Ascending aorta (tissue), 2 donors: ENCODE results near the gene GAS2L1. TPM values are rescaled to one million over a fixed set of nuclear protein-coding genes. Genes with fewer than 3 reads are reported as not detected.
A peak's percentile ranks its signal among the peaks of the same experiment; 100 is the strongest.

Experiments
- DNase-seq, 2 donors: peaks; one replicate each; pipeline ENCODE4 v3.0.0-alpha.2; 2019; ENCODE audit warnings: low spot score in 2 of 2
- H3K27ac ChIP-seq, 2 donors: fragments of 200-600 bp; sonication (generic); one replicate each; pipeline ENCODE4 v1.5.1; 2016 to 2017; ENCODE audit warnings: mild to moderate bottlenecking in 1 of 2
- H3K27me3 ChIP-seq: fragments of 200-600 bp; sonication (generic); one replicate; pipeline ENCODE4 v1.5.1; 2017
- H3K36me3 ChIP-seq, 2 donors: fragments of 200-600 bp; sonication (generic); one replicate each; pipeline ENCODE4 v1.5.1; 2016
- H3K4me1 ChIP-seq, 2 donors: fragments of 200-600 bp; sonication (generic); one replicate each; pipeline ENCODE4 v1.5.1; 2016 to 2017; ENCODE audit warnings: mild to moderate bottlenecking in 1 of 2
- H3K4me3 ChIP-seq, 2 donors: fragments of 200-600 bp; sonication (generic); one replicate each; pipeline ENCODE4 v1.5.1; 2016 to 2017; ENCODE audit warnings: mild to moderate bottlenecking in 1 of 2
- H3K9me3 ChIP-seq, 2 donors: fragments of 200-600 bp; sonication (generic); one replicate each; pipeline ENCODE4 v1.5.1; 2016
- intact Hi-C: fragments of 100-400 bp; cut with DNase I; formaldehyde crosslinking; loops from one replicate; pipeline ENCODE4 v1.15.1; 2023
- total RNA-seq: library from RNA; depleted of rRNA; stranded (reverse); fragments of >200 nt; gene quantifications from one replicate; pipeline ENCODE4 v1.1.0, GENCODE V29; 2016
- TF ChIP-seq, protein P1 (sequence below), 3 experiments: fragments of 200-600 bp in 2 of 3; fragments of 450-650 bp in 1 of 3; sonication (generic) in 2 of 3; IDR thresholded peaks; one replicate each; pipeline ENCODE4 v1.5.1; 2016 to 2019; ENCODE audit warnings: antibody characterized with exemption in 3 of 3, mild to moderate bottlenecking in 1 of 3, moderate library complexity in 1 of 3

The GAS2L1 gene
- 99.3 TPM for total RNA-seq

DNA sequence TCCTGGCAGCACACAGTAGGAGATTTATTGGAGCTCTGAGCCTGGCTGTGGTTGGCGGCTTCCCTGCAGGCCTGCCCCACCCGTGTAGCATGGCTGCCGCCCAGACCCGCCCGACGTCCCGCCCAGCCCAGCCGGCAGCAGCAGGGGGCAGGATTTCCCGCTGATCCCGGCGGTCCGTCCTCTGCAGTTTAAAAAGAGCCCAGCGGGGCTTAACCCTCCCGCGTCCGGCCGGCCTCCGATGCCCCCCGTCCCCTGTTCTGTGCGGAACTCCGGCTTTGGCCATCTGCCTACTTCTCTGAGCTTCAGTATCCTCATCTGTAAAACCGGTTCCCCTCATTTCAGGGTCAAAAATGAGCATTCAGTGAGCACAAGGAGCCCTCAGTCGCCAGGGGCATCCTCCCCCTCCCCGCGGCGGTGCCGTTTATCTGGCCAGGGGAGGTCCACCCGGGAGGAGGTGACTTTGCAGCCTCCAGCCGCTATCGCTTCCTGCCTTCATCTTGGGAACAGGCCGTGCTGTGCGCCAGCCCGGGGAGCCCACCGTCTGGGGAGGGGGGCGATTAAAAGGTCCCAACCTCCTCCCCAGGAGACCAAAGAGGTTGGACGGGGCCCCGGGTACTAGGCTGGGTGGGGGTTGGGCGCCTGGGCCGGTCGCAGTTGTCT, at the start of gene GAS2L1:
GAS2L1 (plus strand) TSS at position 476 of the 660 bp plus-strand sequence. CDS start 1,456 bp downstream, outside the sequence.
- TF ChIP-seq, protein P1, sequence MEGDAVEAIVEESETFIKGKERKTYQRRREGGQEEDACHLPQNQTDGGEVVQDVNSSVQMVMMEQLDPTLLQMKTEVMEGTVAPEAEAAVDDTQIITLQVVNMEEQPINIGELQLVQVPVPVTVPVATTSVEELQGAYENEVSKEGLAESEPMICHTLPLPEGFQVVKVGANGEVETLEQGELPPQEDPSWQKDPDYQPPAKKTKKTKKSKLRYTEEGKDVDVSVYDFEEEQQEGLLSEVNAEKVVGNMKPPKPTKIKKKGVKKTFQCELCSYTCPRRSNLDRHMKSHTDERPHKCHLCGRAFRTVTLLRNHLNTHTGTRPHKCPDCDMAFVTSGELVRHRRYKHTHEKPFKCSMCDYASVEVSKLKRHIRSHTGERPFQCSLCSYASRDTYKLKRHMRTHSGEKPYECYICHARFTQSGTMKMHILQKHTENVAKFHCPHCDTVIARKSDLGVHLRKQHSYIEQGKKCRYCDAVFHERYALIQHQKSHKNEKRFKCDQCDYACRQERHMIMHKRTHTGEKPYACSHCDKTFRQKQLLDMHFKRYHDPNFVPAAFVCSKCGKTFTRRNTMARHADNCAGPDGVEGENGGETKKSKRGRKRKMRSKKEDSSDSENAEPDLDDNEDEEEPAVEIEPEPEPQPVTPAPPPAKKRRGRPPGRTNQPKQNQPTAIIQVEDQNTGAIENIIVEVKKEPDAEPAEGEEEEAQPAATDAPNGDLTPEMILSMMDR (IDR thresholded peaks at IDR 0.05) = peak; percentile 69 to 77 (median 74)
- Histone ChIP-seq H3K27me3 (no peaks in the 10 kb centered on the region), H3K36me3 (no peaks in the 10 kb centered on the region), H3K4me1 (peaks cover 26 to 48% of the 10 kb centered on the region in 2 donors), H3K9me3 (no peaks in the 10 kb centered on the region), H3K4me3 (peak within 1 kb of the TSS; percentile 80 to 99), H3K27ac (peak within 1 kb of the TSS; percentile 83 to 87)
- DNase-seq = peak in 1 of 2 donors; percentile 90
- intact Hi-C loops = loop anchor here (1.0 kb wide), 1 partner anchor 39 kb away; the partner anchor contains the start of gene RHBDD3

DNA sequence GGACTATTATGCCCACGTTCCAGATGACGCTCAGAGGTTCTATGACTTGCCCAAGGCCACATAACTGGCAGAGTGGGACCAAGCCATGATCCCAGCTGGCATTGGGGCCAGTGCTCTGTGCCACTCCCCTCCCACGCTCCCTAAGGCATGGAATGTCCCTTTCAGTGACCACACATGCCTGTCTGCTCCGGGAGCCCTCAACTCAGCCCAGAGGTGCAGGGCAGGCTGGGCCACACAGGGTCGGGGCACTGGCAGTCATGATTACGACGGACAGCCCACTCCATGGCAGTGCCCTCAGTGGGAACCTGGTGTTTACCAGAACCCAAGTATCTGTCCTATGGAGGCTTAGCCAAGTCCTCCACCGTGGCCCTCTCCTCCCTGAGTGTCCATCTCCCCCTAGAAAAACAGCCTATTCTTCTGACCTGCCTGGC, 48.7 kb upstream of the GAS2L1 start:
- TF ChIP-seq, protein P1 (IDR thresholded peaks at IDR 0.05) = no peak
- Histone ChIP-seq H3K9me3 (no peaks in the 10 kb centered on the region), H3K4me3 (no peak overlapping the region), H3K4me1 (no peaks in the 10 kb centered on the region), H3K36me3 (peaks cover 0 to 7% of the 10 kb centered on the region in 2 donors), H3K27me3 (no peaks in the 10 kb centered on the region), H3K27ac (no peak overlapping the region)
- intact Hi-C loops = no loop called here
- no peak for DNase-seq

DNA sequence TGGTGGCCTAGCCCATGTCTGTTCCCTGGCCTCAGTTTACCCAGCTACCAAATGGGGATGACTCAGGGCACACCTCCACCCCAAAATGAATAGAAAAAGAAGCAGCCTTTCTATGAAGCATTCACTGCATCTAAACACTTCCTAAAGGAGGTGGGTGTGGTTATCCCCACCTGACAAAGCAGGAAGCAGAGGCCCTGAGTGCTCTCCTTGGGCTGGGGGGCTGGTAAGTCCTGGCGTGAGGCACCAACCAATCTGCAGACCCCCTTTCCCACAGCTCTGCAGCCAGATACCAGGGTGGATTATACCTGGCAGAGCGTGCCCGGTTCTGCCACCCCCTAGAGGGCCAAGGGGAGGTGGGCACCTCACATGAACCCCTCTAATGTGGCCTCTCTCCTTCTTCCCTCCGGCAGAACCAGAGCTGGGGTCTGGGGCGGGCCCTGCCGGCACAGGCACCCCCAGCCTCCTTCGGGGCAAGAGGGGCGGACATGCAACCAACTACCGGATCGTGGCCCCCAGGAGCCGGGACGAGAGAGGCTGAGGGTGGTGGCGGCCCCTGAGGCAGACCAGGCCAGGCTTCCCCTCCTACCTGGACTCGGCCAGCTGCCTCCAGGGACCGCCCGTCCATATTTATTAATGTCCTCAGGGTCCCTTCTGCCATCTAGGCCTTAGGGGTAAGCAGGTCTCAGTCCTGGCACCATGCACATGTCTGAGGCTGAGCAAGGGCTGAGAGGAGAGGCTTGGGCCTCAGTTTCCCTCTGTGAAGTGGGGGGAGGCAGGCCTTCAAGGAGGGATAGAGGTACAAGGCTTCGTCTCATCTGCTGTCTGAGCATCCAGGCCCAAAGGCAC, 47.8 kb upstream of the GAS2L1 start:
- Histone ChIP-seq H3K9me3 (no peaks in the 10 kb centered on the region), H3K27me3 (no peaks in the 10 kb centered on the region), H3K27ac (no peak overlapping the region), H3K4me1 (no peaks in the 10 kb centered on the region), H3K36me3 (peaks cover 0 to 8% of the 10 kb centered on the region in 2 donors), H3K4me3 (no peak overlapping the region)
- DNase-seq = no peak
- TF ChIP-seq, protein P1 (IDR thresholded peaks at IDR 0.05) = no peak
- intact Hi-C loops = no loop called here

DNA sequence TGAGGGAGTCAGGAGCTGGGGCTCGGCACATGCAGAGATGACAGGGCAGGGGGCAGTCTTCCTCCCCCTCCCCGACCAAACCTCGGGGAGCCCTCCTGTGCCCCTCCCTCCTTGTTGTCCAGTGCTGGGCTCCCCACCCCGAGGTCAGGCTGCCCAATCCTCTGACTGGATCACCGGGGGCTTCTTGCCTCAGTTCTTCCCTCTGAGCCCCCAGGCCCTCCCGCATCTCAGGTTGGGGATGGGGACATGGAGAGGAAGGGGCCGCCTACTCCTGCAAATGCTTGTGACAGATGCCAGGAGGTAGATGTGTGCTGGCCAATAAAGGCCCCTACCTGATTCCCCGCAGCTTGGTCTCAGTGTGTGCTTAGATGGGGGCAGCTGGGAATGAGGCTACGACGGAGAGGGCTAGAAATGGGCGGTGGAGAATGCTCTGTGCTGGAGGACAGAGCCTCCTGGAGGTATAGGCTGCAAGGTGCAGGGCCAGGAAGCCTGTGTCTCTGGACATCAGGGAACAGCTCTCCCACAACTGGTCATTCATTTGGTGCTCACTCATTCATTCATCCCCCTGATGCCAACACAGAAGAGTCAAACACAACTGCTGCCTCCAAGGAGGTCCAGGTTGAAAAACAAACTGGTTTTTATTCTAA, 47.1 kb upstream of the GAS2L1 start:
- no peak overlapping the region for H3K27ac ChIP-seq
- H3K9me3 ChIP-seq = no peaks in the 10 kb centered on the region
- TF ChIP-seq, protein P1 (IDR thresholded peaks at IDR 0.05) = no peak
- DNase-seq = no peak
- intact Hi-C loops = no loop called here
- no peaks in the 10 kb centered on the region for H3K4me1 ChIP-seq
- H3K27me3 ChIP-seq = no peaks in the 10 kb centered on the region
- H3K4me3 ChIP-seq = no peak overlapping the region
- H3K36me3 ChIP-seq = peaks cover 0 to 12% of the 10 kb centered on the region in 2 donors

DNA sequence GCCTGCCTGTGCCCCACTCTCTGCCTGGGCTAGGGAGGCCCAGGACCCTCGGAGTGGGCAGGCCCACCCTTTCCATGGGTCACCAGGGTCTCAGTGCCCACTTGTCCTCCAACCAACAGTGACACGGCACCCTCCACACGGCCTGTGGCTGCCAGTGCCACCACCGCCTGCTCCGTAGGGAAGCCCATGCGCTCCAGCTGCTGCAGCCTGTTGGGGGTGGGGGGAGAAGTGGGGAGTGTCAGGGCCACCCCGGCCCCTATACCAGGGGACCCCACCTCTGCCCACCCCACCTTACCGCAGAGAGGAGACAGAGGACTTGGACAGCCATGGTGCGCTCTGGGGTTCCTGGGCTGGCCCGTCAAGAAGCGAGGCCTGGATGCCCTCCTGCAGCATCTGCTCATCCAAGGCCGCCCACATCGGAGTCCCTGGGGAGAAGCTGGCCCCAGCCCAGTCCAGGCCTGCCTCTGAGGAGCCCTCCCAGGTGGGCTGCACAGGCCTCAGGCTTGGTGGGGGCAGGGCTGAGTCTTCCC, 46.4 kb upstream of the GAS2L1 start:
- Histone ChIP-seq H3K36me3 (peaks cover under 1 to 13% of the 10 kb centered on the region in 2 donors), H3K4me3 (no peak overlapping the region), H3K27me3 (no peaks in the 10 kb centered on the region), H3K27ac (no peak overlapping the region), H3K9me3 (no peaks in the 10 kb centered on the region), H3K4me1 (no peaks in the 10 kb centered on the region)
- TF ChIP-seq, protein P1 (IDR thresholded peaks at IDR 0.05) = no peak
- intact Hi-C loops = no loop called here
- no peak for DNase-seq
